Lower leg skin (tissue), 3 donors: Measurements from ENCODE around the gene KCNJ16.

Source experiments
- CTCF ChIP-seq, 3 donors: fragments of 450-650 bp; IDR thresholded peaks; one replicate each; pipeline ENCODE4 v1.5.1; 2016; ENCODE audit warnings: antibody characterized with exemption in 3 of 3, mild to moderate bottlenecking in 3 of 3, moderate library complexity in 2 of 3
- POLR2A ChIP-seq, 2 donors: fragments of 450-650 bp; IDR thresholded peaks; one replicate each; pipeline ENCODE4 v1.6.1; 2016 to 2017; ENCODE audit warnings: antibody characterized with exemption in 2 of 2, mild to moderate bottlenecking in 1 of 2, moderate library complexity in 1 of 2

- no peak for TF ChIP-seq CTCF (IDR thresholded peaks at IDR 0.05)
- no peak for TF ChIP-seq POLR2A (IDR thresholded peaks at IDR 0.05)
Measured at GRCh38 chr17:70078994-70079531, 4.0 kb downstream of the KCNJ16 start.
